Neutrophil (primary cell): ENCODE data around the gene MRPS5.

Experiments used
- H3K27ac ChIP-seq: fragments of 200-600 bp; sonication (generic); 2 replicates; pipeline ENCODE4 v1.5.1; 2016; ENCODE audit warnings: mild to moderate bottlenecking, moderate library complexity
- H3K27me3 ChIP-seq: fragments of 200-600 bp; sonication (generic); 2 replicates; pipeline ENCODE4 v1.6.0; 2016; ENCODE audit warnings: mild to moderate bottlenecking
- H3K36me3 ChIP-seq: fragments of 200-600 bp; sonication (generic); 2 replicates; pipeline ENCODE4 v1.5.1; 2017
- H3K4me1 ChIP-seq, 2 experiments: fragments of 200-600 bp in 1 of 2; sonication (generic) in 1 of 2; 1 replicate in 1 of 2; 2 replicates in 1 of 2; pipeline versions ENCODE4 v1.5.1 to v1.6.1; 2013 to 2016; ENCODE audit warnings: low read depth in 1 of 2, low read length in 1 of 2, mild to moderate bottlenecking in 1 of 2, moderate library complexity in 1 of 2; ENCODE audit not compliant: control insufficient read depth in 1 of 2, insufficient read depth in 1 of 2
- H3K4me3 ChIP-seq, 2 experiments: fragments of 200-600 bp in 1 of 2; sonication (generic) in 1 of 2; 1 replicate in 1 of 2; 2 replicates in 1 of 2; pipeline ENCODE4 v1.5.1; 2013 to 2016; ENCODE audit warnings: low read depth in 1 of 2, low read length in 1 of 2, mild to moderate bottlenecking in 1 of 2, moderate library complexity in 1 of 2
- H3K9me3 ChIP-seq: fragments of 200-600 bp; sonication (generic); 2 replicates; pipeline ENCODE4 v1.5.1; 2016
- TF ChIP-seq, protein P1 (sequence below): fragments of 200-600 bp; sonication (generic); IDR thresholded peaks from 2 replicates; pipeline ENCODE4 v1.5.1; 2016; ENCODE audit warnings: antibody characterized with exemption

The MRPS5 gene

DNA sequence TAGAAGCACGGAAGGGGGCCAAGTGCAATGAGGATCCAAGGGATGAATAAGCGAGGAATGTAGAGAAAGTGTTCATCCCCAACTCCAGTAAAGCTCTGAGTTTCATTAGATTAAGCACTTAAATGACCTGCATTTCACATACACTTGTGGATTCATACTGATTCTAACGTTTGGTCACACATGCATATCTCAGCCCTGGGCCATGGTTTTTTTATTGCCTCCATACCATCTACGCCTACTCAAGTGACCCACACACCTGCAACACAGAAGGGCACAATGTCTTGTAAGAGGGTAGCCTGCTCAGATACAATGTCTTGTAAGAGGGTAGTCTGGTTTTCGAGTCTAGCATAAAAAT is 566 bp upstream of the MRPS5 start:
- Histone ChIP-seq H3K9me3 (no peaks in the 10 kb centered on the region), H3K4me3 (peak overlapping the region; percentile 82), H3K36me3 (no peaks in the 10 kb centered on the region), H3K4me1 (peaks cover 8 to 13% of the 10 kb centered on the region in 2 experiments), H3K27ac (peak overlapping the region; percentile 93), H3K27me3 (no peaks in the 10 kb centered on the region)
- TF ChIP-seq, protein P1, sequence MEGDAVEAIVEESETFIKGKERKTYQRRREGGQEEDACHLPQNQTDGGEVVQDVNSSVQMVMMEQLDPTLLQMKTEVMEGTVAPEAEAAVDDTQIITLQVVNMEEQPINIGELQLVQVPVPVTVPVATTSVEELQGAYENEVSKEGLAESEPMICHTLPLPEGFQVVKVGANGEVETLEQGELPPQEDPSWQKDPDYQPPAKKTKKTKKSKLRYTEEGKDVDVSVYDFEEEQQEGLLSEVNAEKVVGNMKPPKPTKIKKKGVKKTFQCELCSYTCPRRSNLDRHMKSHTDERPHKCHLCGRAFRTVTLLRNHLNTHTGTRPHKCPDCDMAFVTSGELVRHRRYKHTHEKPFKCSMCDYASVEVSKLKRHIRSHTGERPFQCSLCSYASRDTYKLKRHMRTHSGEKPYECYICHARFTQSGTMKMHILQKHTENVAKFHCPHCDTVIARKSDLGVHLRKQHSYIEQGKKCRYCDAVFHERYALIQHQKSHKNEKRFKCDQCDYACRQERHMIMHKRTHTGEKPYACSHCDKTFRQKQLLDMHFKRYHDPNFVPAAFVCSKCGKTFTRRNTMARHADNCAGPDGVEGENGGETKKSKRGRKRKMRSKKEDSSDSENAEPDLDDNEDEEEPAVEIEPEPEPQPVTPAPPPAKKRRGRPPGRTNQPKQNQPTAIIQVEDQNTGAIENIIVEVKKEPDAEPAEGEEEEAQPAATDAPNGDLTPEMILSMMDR, result no peak

DNA sequence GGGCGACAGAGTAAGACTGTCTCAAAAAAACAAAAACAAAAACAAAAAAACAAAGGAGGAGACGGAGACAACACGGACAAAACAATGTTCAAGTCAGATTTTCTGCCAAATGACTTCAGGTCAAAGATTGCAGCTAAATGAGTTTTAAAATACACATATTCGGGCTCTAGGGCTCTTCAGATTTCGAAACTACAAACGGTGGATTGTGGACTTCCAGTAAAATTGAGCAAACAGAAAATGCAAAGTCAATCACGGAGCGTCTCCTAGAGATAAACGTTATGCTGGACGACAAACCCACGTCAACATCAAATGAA is 558 bp downstream of the MRPS5 start:
- Histone ChIP-seq H3K9me3 (no peaks in the 10 kb centered on the region), H3K4me3 (peak overlapping the region; percentile 82), H3K4me1 (peaks cover 8 to 13% of the 10 kb centered on the region in 2 experiments), H3K36me3 (no peaks in the 10 kb centered on the region), H3K27ac (peak overlapping the region; percentile 93), H3K27me3 (no peaks in the 10 kb centered on the region)
- TF ChIP-seq, protein P1, result no peak

DNA sequence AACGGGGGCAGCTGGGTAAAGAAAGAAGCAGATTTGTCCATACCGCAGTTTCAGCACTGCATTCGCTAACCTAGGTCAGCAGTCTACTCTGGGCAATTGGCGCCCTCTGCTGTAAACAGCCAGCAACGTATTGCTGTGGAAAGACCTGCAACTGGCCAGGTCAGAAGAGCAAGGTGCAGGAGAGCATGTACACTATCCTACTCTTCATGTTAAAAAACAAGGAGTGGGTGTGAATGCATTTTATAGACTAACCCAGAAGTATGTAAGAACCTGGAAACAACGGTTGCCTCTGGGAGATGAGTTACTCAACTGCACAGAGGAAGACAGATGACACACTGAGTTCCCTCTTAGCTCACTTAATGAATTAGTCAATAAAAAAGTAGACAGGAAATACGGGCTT is 6.2 kb downstream of the MRPS5 start:
- Histone ChIP-seq H3K36me3 (peaks cover 7% of the 10 kb centered on the region), H3K4me3 (no peak overlapping the region), H3K27ac (peak overlapping the region; percentile 8), H3K27me3 (no peaks in the 10 kb centered on the region), H3K4me1 (peaks cover 14 to 15% of the 10 kb centered on the region in 2 experiments), H3K9me3 (no peaks in the 10 kb centered on the region)
- TF ChIP-seq, protein P1, result peak; percentile 64

DNA sequence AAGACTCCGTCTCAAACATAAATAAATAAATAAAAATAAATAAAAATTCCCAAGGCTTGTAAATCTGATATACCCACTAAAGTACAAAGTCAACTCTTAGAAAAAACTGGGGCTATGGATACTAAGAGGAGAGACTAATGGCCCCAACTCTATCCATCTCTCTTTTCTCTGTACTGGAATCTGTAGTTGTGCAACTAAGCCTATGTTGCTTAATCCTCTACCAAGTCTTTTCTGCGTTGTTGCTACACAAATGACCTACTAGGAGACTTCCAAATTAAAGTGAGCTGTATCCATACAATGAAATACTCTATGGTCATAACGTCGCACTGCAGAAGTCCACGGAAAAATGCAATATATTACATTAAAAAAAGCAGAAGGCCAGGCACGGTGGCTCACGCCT is 8.1 kb downstream of the MRPS5 start:
- H3K27ac ChIP-seq, result no peak overlapping the region
- H3K4me1 ChIP-seq, result peaks cover 14 to 15% of the 10 kb centered on the region in 2 experiments
- TF ChIP-seq, protein P1, result no peak
- H3K9me3 ChIP-seq, result no peaks in the 10 kb centered on the region
- no peaks in the 10 kb centered on the region for H3K27me3 ChIP-seq
- H3K36me3 ChIP-seq, result peaks cover 20% of the 10 kb centered on the region
- no peak overlapping the region for H3K4me3 ChIP-seq

DNA sequence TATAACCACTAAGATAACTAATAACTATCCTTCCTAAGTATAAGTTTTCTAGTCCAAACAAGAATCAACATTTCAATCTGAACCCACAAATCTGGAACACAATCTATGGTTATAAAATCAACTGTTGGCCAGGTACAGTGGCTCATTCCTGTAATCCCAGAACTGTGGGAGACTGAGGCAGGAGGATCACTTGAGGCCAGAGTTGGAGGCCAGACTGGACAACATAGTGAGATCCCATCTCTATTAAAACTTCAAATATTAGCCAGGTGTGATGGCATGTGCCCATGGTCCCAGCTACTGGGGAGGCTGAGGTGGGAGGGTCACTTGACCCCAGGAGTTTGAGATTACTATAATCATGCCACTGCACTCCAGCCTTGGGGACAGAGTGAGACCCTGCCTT is 11.2 kb downstream of the MRPS5 start:
- H3K27me3 ChIP-seq, result no peaks in the 10 kb centered on the region
- TF ChIP-seq, protein P1, result no peak
- peaks cover 50% of the 10 kb centered on the region for H3K36me3 ChIP-seq

DNA sequence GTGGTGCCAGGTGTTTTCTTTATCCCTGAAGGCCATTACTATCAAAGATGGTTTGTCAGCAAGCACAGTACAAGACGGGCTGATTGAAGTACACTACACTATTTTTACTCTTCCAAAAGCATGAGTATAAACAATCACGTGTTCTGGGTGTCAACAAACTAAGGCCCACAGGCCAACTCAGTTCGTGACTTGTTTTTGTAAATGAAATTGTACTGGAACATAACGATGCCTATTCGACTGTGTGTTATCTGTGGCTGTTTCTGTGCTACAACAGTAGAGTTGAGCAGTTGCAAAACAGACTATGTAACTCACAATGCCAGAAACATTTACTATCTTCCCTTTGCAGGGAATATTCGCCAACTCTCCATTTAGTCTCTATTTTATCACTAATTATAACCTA is 12.3 kb downstream of the MRPS5 start:
- Histone ChIP-seq H3K27me3 (no peaks in the 10 kb centered on the region), H3K27ac (no peak overlapping the region), H3K4me1 (no peaks in the 10 kb centered on the region), H3K4me3 (no peak overlapping the region), H3K9me3 (no peaks in the 10 kb centered on the region), H3K36me3 (peaks cover 61% of the 10 kb centered on the region)
- TF ChIP-seq, protein P1, result no peak

More for the DNA sequence above, 11.2 kb downstream of the MRPS5 start:
- H3K9me3 ChIP-seq, result no peaks in the 10 kb centered on the region
- H3K4me1 ChIP-seq, result peaks cover 9 to 10% of the 10 kb centered on the region in 2 experiments
- no peak overlapping the region for H3K27ac ChIP-seq
- no peak overlapping the region for H3K4me3 ChIP-seq
